Measurements from ENCODE around the gene PAQR7.
A peak's percentile ranks its signal among the peaks of the same experiment; 100 is the strongest.

The PAQR7 gene

DNA sequence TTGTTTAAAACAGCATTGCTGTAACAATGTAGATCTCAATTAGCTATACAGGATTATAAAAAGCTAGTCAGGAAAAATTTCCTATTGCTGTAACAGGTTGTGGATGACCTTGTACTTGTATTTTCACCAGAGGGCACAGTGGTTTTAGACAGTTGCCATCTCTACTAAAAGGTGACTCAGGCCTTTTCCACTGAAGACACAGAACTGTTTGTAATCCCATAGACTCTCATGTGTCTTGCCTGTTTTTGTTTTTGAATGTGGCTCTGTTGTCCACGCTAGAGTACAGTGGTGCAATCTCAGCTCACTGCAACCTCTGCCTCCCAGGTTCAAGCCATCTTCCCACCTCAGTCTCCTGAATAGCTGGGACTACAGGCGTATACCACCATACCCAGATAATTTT lies 49.9 kb downstream of the PAQR7 start:
- Histone ChIP-seq H3K4me3 (ENCODE audit: low read length) (no peak overlapping the region), H3K9ac (ENCODE audit: low read length) (no peak overlapping the region), H4K20me1 (ENCODE audit: insufficient read depth, low read length) (no peaks in the 10 kb centered on the region), H3K4me2 (ENCODE audit: low read length) (no peak overlapping the region), H3K27me3 (ENCODE audit: low read depth, low read length) (no peaks in the 10 kb centered on the region), H3K9me3 (ENCODE audit: insufficient read depth, low read length) (no peaks in the 10 kb centered on the region), H3K36me3 (replicated peaks; ENCODE audit: low read depth, low read length) (peaks cover 2% of the 10 kb centered on the region), H3K27ac (ENCODE audit: low read length) (no peak overlapping the region), H3K79me2 (ENCODE audit: low read length) (peaks cover 16% of the 10 kb centered on the region), H3K4me1 (ENCODE audit: low read length) (no peaks in the 10 kb centered on the region; the same call in 1 of the 2 replicates), H2AFZ (ENCODE audit: low read depth, low read length) (no peak overlapping the region)
- no peak for TF ChIP-seq CTCF (IDR thresholded peaks at IDR 0.05; ENCODE audit: low read depth, low read length)
- TF ChIP-seq EZH2phosphoT487 (IDR thresholded peaks at IDR 0.05; ENCODE audit: low read depth), result no peak

GRCh38 chr1:25821630-25822091 lies 53.8 kb downstream of the PAQR7 start:
- Histone ChIP-seq H4K20me1 (ENCODE audit: insufficient read depth, low read length) (no peaks in the 10 kb centered on the region), H3K9ac (ENCODE audit: low read length) (0 out of 2 replicates have a peak overlapping the region, but pooled peaks have one; percentile 83), H3K4me2 (ENCODE audit: low read length) (peak overlapping the region; percentile 90), H3K79me2 (ENCODE audit: low read length) (peaks cover 16% of the 10 kb centered on the region), H3K4me1 (ENCODE audit: low read length) (peaks cover 4% of the 10 kb centered on the region), H3K27me3 (ENCODE audit: low read depth, low read length) (no peaks in the 10 kb centered on the region), H3K4me3 (ENCODE audit: low read length) (peak overlapping the region; percentile 92), H2AFZ (ENCODE audit: low read depth, low read length) (no peak overlapping the region), H3K27ac (ENCODE audit: low read length) (no peak overlapping the region), H3K36me3 (replicated peaks; ENCODE audit: low read depth, low read length) (no peaks in the 10 kb centered on the region), H3K9me3 (ENCODE audit: insufficient read depth, low read length) (no peaks in the 10 kb centered on the region)
- TF ChIP-seq CTCF (IDR thresholded peaks at IDR 0.05; ENCODE audit: low read depth, low read length), result no peak
- TF ChIP-seq EZH2phosphoT487 (IDR thresholded peaks at IDR 0.05; ENCODE audit: low read depth), result no peak

DNA sequence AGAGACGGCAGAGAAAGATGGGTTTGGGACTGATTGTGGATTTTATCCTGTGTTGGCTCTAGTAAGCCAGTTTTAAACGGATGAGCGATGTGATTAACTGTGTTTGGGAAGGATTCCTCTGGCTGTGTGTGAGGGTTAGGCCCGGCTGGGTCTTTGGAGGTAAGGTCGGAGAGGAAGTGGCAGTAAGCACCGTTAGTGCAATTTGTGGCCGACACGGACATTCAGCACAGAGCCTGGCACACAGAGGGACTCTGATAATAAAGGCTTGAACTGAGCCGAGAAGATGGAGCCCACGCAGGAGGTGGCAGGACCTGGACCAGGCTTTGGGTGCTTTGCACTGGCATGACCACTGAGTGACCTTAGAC lies 54.4 kb downstream of the PAQR7 start:
- peaks cover 16% of the 10 kb centered on the region for H3K79me2 ChIP-seq (ENCODE audit: low read length)
- H3K36me3 ChIP-seq (replicated peaks; ENCODE audit: low read depth, low read length), result no peaks in the 10 kb centered on the region
- peaks cover 4% of the 10 kb centered on the region for H3K4me1 ChIP-seq (ENCODE audit: low read length)
- H4K20me1 ChIP-seq (ENCODE audit: insufficient read depth, low read length), result no peaks in the 10 kb centered on the region
- no peaks in the 10 kb centered on the region for H3K27me3 ChIP-seq (ENCODE audit: low read depth, low read length)
- peak overlapping the region; percentile 83 for H3K9ac ChIP-seq (ENCODE audit: low read length)
- peak overlapping the region; percentile 37; the same call in 1 of the 2 replicates for H3K27ac ChIP-seq (ENCODE audit: low read length)
- no peak for TF ChIP-seq EZH2phosphoT487 (IDR thresholded peaks at IDR 0.05; ENCODE audit: low read depth)
- TF ChIP-seq CTCF (IDR thresholded peaks at IDR 0.05; ENCODE audit: low read depth, low read length), result no peak
- H3K9me3 ChIP-seq (ENCODE audit: insufficient read depth, low read length), result no peaks in the 10 kb centered on the region
- H3K4me2 ChIP-seq (ENCODE audit: low read length), result peak overlapping the region; percentile 90
- H3K4me3 ChIP-seq (ENCODE audit: low read length), result peak overlapping the region; percentile 92
- H2AFZ ChIP-seq (ENCODE audit: low read depth, low read length), result no peak overlapping the region

DNA sequence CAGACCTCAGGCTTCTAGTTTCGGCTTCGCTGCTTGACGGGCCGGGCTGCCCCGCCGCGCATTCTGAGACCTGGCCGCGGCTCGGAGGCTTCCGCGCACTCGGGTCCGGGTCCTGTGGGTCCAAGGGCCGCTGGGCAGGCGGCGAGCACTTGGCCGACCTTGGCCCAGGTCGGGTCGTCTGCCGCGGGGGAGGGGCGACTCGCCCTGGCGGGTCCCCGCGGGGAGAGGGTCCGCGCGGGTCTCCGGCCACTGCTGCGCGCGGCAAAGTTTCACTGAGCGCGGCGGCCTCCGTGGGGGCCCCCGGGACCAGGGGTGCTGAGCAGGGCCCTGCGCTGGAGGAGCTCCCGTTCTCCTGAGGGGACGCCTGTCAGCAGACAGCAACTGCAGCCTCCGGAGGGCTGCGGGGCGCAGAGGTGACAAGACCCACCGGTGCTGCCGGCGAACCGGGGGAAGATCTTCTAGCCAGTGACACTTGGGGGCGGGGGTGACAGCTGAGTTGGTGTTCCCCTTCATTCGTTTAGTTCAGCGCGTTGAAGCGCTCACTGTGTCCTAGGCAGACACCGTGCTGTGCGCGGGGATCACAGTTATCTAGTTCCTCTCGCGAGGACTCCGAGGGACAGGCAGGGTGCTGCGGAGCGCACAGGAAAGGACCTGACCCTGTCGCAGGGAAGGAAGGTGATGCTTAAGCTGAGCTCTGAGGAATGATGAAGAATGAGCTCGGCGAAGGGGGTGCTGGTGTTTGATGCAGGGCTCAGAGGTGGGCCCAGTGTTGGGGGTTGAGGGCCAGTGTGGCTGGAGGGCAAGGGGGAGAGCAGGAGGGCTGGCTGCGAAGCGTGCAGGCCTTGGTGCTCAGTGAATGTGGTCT lies 55.0 kb downstream of the PAQR7 start:
- Histone ChIP-seq H3K9me3 (ENCODE audit: insufficient read depth, low read length) (no peaks in the 10 kb centered on the region), H3K4me3 (ENCODE audit: low read length) (peak overlapping the region; percentile 92), H3K4me2 (ENCODE audit: low read length) (peak overlapping the region; percentile 90), H3K4me1 (ENCODE audit: low read length) (peaks cover 4% of the 10 kb centered on the region), H3K9ac (ENCODE audit: low read length) (peak overlapping the region; percentile 83), H4K20me1 (ENCODE audit: insufficient read depth, low read length) (no peaks in the 10 kb centered on the region), H3K27ac (ENCODE audit: low read length) (peak overlapping the region; percentile 37), H3K79me2 (ENCODE audit: low read length) (peaks cover 16% of the 10 kb centered on the region), H3K36me3 (replicated peaks; ENCODE audit: low read depth, low read length) (no peaks in the 10 kb centered on the region), H3K27me3 (ENCODE audit: low read depth, low read length) (no peaks in the 10 kb centered on the region), H2AFZ (ENCODE audit: low read depth, low read length) (peak overlapping the region; percentile 4; the same call in 1 of the 2 replicates)
- TF ChIP-seq EZH2phosphoT487 (IDR thresholded peaks at IDR 0.05; ENCODE audit: low read depth) (no peak), CTCF (IDR thresholded peaks at IDR 0.05; ENCODE audit: low read depth, low read length) (no peak)
